Activated CD4-positive, alpha-beta T cell treated with anti-CD3 and anti-CD28 coated beads, Interleukin-2, amount 50 U/mL, for 1 hour (primary cell): ENCODE results near the gene KPNA1.

ENCODE experiments used
- DNase-seq: peaks from one replicate; pipeline ENCODE4 v3.0.0-alpha.2; 2020

Gene KPNA1

DNA sequence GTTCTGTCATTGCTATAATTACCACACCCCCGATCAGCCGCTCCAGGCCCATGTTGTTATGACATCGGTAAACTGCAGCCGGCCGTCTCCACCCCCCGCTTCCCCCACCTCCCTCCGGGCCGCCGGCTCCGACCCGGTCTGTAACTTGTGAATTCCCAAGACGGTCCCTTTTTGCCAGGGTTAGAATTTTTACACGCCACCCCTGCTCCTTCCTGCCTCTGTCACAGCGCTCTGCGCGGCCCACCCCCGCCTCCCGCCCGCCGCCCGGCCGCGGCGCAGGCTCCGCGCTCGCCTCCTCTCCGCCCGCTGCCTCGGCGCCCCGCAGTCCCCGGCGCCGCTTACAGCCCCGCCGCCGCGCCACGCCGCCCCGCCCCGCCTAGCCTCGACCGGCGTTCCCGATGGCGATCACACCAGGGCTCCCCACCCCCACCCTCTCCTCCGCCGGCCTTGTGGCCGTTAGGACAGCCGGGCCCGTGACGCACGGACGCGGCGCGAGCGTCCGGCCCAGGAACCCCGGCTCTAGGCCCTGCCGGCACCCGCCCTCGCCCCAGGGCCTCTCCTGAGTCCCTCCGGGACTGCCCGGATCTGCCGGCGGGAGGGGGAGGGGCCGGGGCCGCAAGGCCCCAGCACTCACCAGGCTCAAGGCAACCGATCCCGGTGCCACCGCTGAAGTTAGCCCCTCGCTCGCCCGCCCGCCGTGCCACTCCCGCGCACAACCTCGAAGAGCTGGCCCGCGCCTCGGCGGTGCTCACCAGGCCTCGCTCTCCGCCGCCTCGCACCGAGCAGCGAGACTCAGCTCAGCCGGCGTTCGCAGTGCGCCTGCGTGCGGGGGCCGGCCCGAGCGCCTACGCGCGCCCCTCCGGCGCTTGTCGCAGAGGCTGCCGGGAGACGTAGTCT, at the start of gene KPNA1:
Gene KPNA1 (minus strand): TSS at position 817 of the 897 bp plus-strand sequence. CDS start 18,374 bp downstream, outside the sequence.
- DNase-seq = peak; percentile 81

DNA sequence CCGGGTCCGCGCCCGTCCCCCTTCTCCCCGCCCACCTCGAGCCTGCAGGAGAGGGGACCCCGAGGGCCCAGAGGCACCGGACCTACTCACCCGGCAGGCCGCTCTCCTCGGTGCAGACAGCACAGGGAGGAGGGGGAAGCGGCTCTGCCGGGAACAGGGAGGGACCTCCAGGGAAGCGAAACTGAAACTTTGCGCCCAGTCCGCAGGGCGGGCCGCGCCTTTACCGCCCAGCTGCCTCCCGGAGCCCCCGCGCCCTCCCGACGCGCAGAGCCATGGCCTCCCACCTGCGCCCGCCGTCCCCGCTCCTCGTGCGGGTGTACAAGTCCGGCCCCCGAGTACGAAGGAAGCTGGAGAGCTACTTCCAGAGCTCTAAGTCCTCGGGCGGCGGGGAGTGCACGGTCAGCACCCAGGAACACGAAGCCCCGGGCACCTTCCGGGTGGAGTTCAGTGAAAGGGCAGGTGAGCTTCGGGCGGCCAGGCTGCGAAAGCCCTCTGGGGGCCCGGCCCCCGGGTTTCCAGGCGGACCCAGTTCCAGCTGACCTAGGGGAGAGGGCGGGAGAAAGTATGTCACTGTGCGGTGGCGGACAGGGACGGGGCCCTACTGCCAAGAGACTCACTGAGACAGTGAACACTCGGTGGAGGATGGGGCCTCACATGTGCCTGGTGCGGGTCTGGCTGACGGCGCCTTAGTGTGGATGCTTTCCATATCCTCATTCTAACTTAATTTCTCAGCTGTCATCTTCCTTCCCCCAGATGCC, 49.6 kb upstream of the KPNA1 start, which contains the start of the genes DTX3L and PARP9:
Gene DTX3L (plus strand): TSS at position 184 of the 758 bp plus-strand sequence. CDS start 89 bp downstream, at position 273.
Gene PARP9 (minus strand): TSS at position 146 of the 758 bp plus-strand sequence. CDS start 4,680 bp downstream, outside the sequence.
- peak; percentile 66 for DNase-seq

DNA sequence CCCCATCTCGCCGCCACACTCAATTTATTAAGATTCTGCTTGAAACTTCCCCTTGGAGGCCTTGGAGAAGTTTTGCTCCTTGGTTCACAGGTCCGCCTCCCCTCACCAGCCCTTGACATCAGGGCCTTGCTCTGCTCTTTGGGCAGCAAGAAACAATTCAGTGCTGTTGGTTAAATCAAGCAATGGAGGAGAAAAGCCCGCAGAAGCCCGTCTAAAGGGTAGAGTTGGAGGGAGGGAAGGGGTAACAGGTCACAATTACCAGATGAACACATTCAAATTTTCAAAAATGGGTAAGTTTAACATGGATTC, 48.9 kb upstream of the KPNA1 start:
- DNase-seq = no peak

DNA sequence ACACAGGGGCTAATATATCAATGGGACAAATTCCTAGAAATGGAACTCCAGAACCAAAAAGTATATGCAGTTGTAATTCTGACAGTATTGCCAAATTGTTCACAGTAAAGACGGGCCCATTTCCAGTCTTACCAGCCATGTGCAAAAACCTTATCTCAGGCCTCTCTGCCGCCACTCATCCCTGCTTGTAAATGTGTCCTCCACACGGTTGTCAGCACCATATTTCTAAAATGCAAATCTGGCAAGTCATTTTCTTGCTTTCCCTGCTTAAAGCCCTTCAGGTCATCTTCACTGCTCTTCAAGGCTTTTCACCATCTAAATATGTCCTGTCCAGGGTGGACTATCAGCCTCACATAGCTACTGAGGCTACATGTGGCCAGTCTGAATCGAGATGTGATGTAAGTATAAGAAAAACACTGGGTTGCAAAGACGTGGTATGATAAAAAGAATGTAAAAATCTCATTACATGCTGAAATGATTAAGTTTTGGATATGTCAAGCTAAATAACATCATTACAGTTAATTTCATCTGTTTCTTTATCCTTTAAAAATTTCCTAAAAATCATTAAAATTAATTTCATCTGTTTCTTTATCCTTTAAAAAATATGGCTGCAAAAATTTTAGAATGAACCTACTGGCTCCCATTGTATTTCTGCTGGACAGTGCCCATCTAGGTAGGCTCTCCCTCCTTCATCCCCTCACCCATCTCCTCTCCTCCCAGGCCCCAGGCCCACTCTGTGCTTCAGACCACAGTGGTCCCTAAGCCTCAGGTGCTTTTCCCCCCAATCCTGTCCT, 48.4 kb upstream of the KPNA1 start:
- no peak for DNase-seq

DNA sequence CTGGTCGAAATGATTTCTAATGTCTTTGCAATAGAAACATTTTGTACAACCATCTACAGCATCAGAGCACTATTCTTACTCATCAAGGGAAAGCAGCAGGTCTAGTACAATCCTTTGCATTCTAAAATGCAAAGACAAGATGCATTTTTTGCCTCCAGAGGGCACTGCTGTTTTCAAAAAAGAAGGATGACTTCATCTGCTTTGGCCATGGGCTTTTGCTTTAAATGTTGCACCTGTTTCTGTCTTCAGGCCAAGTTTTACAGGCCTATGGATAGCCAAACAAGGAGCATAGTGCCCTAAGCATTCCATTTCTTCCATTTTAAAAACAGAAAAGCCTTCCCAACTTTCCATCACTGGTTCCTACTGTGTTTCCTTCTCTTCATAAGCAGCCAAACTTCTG, 45.9 kb upstream of the KPNA1 start:
- peak; percentile 53 for DNase-seq

DNA sequence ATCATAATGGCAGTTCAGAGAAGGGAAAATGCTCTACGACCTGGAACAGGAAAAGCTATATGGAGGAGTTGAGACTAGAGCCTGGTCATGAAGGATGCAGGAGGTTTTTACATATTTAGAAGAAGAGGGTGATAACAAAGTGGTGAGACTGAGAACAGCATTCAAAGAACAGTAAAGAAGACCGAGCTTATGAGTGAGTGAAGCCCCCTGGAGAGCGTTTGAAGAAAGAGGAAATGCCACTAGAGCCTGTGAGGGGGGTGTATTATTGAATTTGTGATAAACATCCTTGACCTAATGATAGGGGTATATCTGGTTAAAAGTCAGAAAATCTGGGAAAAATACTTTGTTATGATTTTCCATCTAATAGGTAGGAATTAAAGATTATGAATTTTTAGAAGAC, 45.2 kb upstream of the KPNA1 start:
- no peak for DNase-seq

DNA sequence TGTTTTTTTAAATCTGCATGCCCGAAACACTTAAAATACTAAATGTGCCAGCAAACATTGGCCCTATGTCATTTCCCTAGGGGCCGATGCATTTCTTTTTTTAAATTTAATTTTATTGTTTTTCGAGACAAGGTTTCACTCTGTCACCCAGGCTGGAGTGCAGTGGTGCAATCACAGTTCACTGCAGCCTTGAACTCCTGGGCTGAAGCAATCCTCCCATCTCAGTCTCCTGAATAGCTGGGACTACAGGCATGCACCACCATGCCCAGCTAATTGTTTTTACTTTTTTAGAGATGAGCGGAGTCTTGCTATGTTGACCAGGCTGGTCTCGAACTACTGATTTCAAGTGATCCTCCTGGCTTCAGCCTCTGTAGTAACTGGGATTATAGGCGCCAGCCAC, 43.9 kb upstream of the KPNA1 start:
- DNase-seq = no peak

DNA sequence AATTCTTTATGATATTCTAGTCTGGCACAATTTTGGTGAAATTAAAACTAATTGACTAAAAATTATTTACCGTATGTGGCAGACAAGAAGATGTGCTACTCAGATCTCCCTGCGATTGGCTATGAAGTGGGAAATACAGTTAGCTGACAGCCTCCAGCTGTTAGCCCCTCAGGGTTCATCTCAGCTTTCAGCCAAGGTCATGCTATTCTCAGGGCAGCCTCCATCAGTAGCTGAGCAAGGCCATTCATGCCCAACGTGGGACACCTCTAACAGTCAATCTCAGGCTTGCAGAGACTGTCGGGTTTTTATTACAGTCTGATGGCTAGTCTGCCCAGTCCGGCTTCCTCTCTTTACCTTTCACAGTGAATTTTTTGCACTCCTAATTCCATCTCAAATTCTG, 42.6 kb upstream of the KPNA1 start:
- no peak for DNase-seq

DNA sequence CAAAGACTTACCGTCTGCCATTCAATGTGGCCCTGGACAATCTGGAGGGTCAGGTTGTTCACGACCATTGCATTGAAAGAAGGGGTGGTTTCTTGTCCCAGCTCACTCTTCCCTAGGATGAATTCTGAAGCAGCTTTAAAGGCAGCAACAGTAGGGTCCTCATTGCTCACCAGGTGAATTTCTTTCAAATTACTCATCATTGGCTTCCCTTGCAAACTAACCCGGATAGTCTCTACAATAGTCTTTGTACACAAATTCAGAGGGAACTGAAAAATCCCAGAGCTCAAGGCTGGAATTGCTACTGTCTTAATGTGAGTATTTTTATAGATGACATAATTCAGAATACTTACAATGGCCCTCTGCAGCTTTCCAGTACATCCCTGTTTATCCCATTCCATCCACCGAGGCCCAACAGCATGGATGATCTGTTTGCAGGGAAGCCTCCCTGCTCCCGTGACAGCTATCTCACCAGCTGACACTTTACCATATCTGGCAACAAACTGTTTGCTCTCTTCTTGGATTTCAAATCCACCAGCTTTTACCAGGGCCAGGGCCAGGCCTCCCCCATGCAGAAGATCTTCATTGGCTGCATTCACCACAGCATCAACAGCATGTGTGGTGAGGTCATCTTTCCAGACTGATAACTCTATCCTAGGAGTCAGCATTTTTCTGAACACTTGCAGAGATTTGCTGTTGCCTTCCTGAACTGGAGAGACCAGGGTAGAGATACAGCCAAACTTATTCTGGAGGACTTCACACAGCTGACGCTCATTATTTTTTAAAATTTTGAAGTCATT, 40.7 kb upstream of the KPNA1 start:
- DNase-seq = no peak

DNA sequence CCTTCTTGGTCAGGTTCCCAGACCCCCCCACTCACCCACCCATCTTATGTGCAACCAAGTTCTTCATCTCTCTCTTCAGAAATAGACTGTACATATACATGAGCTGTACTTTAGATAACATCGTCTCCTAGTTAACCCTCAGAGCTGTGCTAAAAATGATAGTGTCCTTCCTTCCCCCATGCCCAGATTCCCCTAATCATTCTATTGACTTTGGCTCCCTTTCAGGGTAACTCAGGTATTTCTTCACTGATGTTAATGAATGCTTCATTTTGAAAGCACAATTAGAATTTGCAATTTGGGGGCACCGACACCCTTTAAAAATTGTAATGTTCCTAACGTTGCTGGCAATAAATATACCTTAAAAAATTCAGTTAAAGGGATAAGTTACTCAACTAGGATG, 38.4 kb upstream of the KPNA1 start:
- no peak for DNase-seq

DNA sequence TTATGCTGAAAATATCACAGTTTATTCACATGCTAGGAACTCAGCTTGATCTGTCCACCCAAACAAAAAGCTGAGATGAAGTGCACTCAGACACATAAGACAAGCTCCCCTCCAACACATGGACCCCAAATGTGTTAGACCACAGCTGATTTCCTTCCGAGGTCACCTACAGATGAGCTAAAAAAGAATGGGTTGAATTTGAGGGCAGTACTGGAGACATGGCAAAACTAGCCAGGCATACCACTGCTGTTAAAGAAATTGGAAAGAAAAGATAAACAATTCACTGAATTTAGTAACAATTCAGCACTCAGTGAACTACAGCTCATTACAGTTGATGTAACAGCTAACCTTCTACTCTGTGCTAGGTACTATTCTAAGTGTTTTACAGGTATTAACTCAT, 33.9 kb upstream of the KPNA1 start:
- DNase-seq = no peak

DNA sequence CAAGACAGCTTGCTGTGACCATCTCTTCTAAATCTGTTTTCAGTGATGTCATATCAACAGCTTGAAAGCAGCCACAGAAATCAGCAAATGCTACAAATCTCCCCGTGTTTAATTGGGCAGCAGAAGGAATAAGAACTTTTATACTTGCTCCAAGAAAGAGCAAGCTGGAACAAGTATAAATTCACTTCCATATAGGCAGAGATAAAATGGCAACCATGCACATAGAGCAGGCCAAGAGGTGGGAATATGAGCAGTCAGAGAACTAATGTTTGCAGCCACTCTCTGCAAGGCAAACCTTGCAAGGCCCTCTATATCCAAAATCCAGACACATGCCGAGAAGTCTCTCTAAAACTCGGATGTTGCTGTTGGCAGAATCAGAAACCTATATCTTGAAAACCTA, 33.3 kb upstream of the KPNA1 start:
- no peak for DNase-seq

DNA sequence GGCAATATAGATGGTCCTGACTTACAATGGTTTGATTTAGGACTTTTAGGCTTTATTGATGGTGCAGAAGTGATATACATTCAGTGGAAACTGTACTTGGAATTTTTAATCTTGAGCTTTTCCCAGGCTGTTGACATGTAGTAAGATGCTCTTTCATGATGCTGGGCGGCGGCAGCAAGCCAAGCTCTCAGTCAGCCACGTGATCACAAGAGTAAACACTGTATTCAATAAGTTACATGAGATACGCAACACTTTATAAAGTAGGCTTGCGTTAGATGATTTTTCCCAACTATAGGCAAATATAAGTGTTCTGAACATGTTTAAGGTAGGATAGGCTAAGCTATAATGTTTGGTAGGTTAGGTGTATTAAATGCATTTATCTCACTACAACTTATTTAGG, 31.4 kb upstream of the KPNA1 start:
- DNase-seq = no peak

DNA sequence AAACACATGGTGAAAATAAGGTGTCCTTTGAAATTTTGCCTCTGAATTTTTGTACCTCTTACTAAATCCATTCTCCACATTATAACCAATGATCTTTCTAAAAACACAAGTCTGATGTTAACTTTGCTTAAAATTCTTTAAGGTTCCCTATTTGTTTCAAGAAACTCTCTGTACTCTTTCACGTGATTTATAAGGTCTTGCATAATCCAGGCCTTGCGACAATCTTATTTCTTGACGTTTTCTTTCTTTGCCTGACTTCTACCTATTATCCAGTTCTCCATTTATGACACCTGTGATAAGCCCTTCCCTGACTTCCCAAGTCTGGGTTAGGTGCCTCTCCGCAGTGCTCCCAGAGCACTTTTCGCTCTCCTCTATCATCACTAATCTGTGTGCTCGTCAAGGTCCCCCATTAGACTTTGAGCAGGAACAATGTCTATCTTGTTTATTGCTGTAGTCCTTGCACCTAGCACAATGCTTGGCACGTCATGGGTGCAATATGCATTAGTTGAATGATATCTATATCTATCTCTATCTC, 24.3 kb upstream of the KPNA1 start:
- DNase-seq = no peak

DNA sequence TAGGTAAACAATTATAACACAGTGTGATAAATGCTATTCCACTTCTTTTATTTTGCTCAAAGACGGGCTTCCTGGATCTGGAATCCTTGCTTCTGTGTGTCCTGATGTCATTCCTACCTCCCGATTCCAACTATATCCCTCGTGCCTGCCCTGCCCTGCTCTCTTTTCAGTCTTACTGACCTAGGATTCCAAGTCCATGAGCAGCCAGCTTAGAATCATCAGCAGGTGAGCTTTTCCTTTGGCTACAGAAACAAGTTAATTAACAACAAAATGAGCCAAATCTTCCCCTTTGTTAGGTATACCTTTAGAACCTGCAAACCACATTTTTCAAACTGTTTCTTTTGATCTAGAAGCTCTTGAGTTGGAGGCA, 21.9 kb upstream of the KPNA1 start:
- no peak for DNase-seq

DNA sequence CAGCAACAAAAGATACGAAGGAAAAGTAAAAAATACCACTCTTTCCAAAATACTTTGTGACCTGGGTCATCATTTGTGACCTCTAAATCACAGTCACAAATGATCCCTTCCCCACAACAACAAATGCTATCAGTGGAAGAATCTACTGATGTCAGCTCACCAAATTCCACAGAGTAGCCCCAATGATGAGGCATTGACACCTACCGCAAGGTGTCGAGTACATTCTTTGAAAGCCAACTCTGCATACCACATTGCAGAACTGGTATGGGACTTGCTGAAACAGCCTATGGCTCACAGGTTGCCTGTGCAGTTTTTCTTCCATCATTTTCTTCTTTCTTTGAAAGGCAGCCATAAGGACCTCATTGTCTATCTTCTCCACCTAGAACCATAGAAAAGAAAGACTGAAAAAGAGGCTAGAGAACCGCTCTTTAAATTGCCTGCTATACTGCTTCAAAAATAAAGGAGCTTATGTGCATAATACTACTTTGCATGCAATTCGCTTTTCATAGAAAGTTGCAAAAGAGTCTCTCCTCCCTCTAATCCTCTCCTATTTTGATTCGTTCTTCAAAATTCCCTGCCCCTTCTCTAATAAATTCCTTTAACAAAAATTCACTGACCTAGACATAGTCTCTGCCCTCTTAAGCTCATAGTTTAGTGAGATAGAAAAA, 21.4 kb upstream of the KPNA1 start:
- no peak for DNase-seq

DNA sequence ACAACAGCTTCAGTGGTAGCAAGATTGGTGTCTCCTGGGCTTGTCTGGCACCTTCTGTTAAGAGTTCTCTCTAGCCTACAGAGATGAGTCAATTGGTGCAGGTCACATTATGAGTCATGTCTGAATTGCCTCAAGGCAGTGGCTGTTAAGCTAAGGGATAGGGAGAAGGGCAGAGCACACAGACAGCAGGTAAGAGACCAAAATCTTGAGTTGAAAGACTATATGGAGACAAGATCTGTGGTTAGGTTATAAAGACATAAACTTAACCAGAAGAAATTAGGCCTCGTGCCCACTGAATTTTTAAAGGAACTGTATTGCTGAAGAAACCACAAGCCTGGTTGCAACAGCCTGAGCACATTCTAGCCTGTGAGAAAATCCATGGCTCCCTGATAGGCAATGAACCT, 19.2 kb upstream of the KPNA1 start:
- no peak for DNase-seq

DNA sequence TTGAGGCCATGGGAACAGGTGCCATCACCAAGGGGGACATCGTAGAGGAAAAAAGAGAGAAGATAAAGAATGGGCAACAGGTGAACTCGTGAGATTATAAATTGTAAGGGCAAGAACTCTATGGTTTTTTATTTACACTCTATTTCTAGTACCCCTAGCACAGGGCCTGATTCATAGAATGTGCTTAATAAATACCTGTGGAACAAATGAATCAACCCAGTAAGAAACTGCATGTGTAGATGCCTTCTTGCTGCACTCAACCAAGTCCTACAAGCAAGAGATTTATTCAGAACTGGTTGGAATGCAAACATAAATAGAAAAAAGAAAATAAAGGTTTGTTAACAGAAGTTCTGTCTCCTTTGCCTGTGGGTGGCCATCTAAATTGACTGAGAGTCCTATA, 18.7 kb upstream of the KPNA1 start:
- no peak for DNase-seq

DNA sequence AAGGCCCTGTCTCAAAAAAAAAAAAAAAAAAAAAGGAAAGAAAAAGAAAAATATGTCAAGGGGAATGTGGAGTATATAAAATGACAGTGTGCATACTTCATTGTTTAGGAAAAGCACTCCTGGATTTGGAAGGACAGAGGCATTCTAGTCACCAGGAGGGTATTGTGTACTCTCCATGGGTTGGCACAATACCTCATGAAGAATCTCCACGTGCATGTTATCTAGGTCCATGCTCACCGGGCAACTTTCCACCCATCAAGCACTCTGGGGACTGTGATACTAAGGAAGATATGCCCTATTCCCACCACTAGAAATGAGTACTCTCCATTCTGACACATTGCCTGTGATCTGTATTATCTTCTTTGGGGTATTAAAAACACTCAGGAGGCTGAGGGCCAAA, 15.4 kb upstream of the KPNA1 start:
- no peak for DNase-seq

DNA sequence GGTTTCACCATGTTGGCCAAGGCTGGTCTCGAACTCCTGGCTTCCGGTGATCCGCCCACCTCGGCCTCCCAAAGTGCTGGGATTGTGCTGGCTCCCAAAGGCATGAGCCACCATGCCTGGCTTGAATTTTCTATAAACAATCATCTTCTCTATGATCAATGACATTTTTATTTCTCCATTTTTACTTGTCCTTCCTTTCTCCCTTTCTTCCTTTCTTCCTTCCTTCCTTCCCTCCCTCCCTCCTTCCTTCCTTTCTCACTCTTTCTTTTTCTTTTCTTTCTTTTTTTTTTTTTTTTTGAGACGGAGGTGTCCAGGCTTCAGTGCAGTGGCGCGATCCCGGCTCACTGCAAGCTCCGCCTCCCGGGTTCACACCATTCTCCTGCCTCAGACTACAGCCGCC, 8.6 kb upstream of the KPNA1 start:
- no peak for DNase-seq

DNA sequence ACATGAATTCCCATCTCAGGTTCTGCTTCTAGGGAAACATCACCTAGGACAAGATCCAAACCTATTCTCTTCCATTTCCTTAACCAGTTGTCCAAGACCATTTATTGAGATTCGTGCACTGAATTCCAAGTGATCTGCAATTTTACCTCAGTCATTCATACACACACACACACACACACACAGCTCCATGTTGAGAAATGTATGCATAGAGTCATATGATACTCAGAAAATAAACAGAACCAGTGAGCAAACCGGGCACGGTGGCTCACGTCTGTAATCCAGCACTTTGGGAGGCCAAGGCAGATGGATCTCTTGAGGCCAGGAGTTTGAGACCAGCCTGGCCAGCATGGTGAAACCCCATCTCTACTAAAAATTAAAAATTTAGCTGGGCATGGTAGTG, 6.1 kb upstream of the KPNA1 start:
- DNase-seq = no peak

DNA sequence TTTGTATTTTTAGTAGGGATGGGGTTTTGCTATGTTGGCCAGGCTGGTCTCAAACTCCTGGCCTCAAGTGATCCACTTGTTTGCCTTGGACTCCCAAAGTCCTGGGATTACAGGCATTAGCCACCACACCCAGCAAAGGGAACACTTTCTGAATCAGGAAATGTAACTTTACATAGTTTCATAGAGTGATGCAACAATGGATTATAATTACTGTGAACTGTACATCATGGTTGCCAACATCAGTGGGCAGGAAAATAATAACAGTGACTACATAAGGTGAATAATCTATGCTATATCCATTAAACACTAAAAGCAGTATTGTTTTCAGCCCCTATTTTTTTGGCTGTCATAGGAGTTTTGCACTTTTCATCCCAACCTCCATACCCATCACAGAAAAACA, 5.0 kb upstream of the KPNA1 start:
- no peak for DNase-seq
